HG02840 (cell line): Measurements from ENCODE around the gene FBH1.
"Not testable (repeated sequence)": the region's sequence is repeated elsewhere in the genome, so short reads cannot be mapped to it uniquely, and the experiment has no call there.

Source experiments
- ATAC-seq: cut with Tn5 transposase; IDR thresholded peaks from one replicate; pipeline ENCODE4 v1.9.1; 2021; ENCODE audit warnings: mild to moderate bottlenecking, moderate library complexity, moderate number of reproducible peaks; ENCODE audit not compliant: unreplicated experiment, low FRiP score

FBH1 gene

GRCh38 chr10:5935628-5936027 lies 45.6 kb downstream of the FBH1 start:
- no peak for ATAC-seq

GRCh38 chr10:5937016-5937415 lies 47.0 kb downstream of the FBH1 start:
- ATAC-seq = no peak

- no peak for ATAC-seq
These were observed 48.2 kb downstream of the FBH1 start for GRCh38 chr10:5938291-5938690.

GRCh38 chr10:5940807-5941218 lies 50.8 kb downstream of the FBH1 start:
- ATAC-seq = no peak

GRCh38 chr10:5941579-5941978 lies 51.5 kb downstream of the FBH1 start:
- ATAC-seq = no peak

- ATAC-seq = no peak
These were observed 52.0 kb downstream of the FBH1 start for GRCh38 chr10:5942001-5942400.

- no peak for ATAC-seq
These were observed 52.4 kb downstream of the FBH1 start for GRCh38 chr10:5942474-5942873.

- ATAC-seq = no peak
These were observed 53.5 kb downstream of the FBH1 start for GRCh38 chr10:5943536-5943935.

GRCh38 chr10:5944389-5945189 lies 54.5 kb downstream of the FBH1 start:
- no peak for ATAC-seq

GRCh38 chr10:5945190-5945509 lies 55.1 kb downstream of the FBH1 start:
- ATAC-seq = no peak

GRCh38 chr10:5945561-5946418 lies 55.7 kb downstream of the FBH1 start:
- no peak for ATAC-seq

- ATAC-seq = not testable (repeated sequence)
These were observed 56.4 kb downstream of the FBH1 start for GRCh38 chr10:5946419-5946775.

GRCh38 chr10:5946786-5947185 lies 56.7 kb downstream of the FBH1 start:
- ATAC-seq = no peak

- no peak for ATAC-seq
These were observed 57.6 kb downstream of the FBH1 start for GRCh38 chr10:5947471-5948207.

- ATAC-seq = no peak
These were observed 58.2 kb downstream of the FBH1 start for GRCh38 chr10:5948208-5948585.

GRCh38 chr10:5949009-5949759 lies 59.1 kb downstream of the FBH1 start:
- ATAC-seq = no peak

- no peak for ATAC-seq
These were observed 61.2 kb downstream of the FBH1 start for GRCh38 chr10:5951167-5951711.

- no peak for ATAC-seq
These were observed 61.8 kb downstream of the FBH1 start for GRCh38 chr10:5951721-5952407.

GRCh38 chr10:5952731-5953385 lies 62.8 kb downstream of the FBH1 start:
- ATAC-seq = no peak
